ENCODE measurements around the gene RGS9.
"Not testable (repeated sequence)": the region's sequence is repeated elsewhere in the genome, so short reads cannot be mapped to it uniquely, and the experiment has no call there.

RGS9 gene

GRCh38 chr17:65156185-65156834 is 19.1 kb downstream of the RGS9 start:
- DNase-seq, result peak in 1 of 51 donors; percentile 12

GRCh38 chr17:65156835-65157565 is 19.8 kb downstream of the RGS9 start:
- DNase-seq, result no peak

- DNase-seq, result no peak
Observed at GRCh38 chr17:65158041-65158440, 20.9 kb downstream of the RGS9 start.

DNA sequence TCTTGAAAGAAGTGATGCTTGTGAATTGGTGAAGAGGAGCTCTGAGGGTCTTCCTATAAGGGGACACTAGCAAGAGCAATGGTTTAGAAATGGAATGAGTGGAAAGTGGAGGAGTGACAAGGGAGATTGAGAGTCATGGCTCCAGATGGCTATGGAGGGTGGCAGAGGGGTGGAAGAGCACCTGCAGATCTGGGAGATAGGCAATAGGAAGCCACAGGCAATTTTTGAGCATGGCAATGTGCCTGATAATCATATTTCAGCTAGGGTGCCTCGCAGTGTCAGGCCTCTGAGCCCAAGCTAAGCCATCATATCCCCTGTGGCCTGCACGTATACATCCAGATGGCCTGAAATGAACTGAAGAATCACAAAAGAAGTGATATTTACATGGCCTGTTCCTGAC is 21.5 kb downstream of the RGS9 start:
- DNase-seq, result no peak

DNA sequence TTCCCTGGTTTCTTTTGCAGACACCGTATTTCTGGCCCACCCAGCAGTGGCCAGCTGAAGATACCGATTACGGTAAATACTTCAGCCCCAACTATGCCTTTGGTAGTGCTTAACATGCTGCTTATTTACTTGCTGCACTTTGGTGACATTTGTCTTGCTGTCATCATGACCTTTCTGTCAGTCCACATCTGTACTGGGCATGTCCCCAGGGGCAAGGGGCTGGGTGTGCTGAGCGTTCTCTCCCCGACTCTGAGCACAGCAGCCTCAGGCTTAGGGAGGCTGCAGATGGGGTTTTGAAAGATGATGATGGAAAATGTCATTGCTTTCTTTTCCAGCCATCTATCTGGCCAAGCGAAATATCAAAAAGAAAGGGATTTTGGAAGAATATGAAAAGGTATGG is 23.3 kb downstream of the RGS9 start:
- DNase-seq, result no peak

GRCh38 chr17:65163990-65164495 is 26.9 kb downstream of the RGS9 start:
- DNase-seq, result no peak

- no peak for DNase-seq
Observed at GRCh38 chr17:65166787-65167186, 29.6 kb downstream of the RGS9 start.

GRCh38 chr17:65167566-65167965 is 30.4 kb downstream of the RGS9 start:
- DNase-seq, result no peak

GRCh38 chr17:65169691-65170090 is 32.5 kb downstream of the RGS9 start:
- no peak for DNase-seq

DNA sequence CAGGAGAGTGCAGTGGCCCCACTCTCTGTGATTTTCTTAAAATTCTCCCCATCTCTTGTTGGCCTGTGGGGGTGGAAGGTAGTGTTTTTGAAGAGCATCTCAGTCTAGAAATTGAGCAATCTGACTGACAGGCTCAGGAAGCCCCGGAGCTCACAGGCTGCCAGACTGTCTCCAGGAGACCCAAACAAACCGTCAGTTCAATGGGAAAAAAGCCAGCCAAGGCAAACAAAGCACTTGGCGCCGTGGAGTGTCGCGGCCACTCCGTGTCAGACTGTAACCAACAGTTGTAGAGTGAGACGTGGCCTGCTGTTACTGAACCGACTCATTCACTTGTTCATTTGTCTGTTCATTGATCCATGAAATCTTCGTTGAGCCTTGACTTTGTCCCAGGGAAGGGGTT is 33.7 kb downstream of the RGS9 start:
- peak in 14 of 51 donors; percentile 4 to 38 (median 16) for DNase-seq

DNA sequence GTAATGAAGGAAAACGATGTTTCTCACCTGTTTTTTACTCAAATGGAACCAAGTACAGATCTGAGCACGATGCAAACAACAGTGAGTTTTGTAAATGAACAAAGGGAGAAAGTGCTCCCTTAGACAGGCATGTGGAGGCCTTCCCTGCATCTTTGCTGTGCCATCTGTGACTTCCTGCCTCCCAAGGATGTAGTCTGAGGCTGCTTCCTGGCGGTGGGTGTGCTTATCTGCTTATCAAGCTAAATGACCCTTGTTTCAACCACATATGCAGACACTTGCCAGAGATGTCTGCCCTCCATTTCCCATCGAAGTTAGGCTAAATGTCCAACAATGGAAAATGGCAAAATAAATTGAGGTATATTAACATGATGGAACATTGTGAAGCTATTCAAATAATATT is 34.6 kb downstream of the RGS9 start:
- DNase-seq, result no peak

- no peak for DNase-seq
Observed at GRCh38 chr17:65172496-65173136, 35.4 kb downstream of the RGS9 start.

DNA sequence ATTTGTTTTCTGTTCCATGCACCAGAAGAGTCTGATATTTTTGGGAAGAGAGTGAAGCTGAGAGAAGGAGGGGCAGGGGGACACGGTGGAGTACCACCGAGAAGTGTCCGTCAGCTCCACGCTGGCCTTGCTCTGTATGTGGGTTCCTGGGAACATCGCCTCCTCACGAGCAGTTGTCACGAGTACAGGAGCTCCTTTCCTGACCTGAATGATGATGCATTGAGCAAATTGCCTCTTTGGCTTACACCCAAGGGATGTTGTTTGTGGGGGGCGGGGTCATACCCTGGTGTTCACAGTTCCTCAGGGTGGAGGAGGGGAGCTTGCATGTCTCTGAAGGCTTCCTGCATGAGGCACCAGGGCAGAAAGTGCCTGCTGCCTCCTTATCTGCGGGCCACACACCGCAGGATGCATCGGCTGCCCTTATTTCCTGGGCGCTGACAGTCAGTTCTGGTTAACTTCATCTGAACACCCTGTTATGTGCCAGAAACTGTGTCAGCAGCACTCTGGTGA is 36.2 kb downstream of the RGS9 start:
- DNase-seq, result peak in 4 of 51 donors; percentile 7 to 12 (median 9)

- DNase-seq, result no peak
Observed at GRCh38 chr17:65173976-65174683, 37.0 kb downstream of the RGS9 start.

GRCh38 chr17:65174974-65175373 is 37.8 kb downstream of the RGS9 start:
- DNase-seq, result no peak

GRCh38 chr17:65175952-65176351 is 38.8 kb downstream of the RGS9 start:
- DNase-seq, result no peak

- DNase-seq, result no peak
Observed at GRCh38 chr17:65176646-65177409, 39.7 kb downstream of the RGS9 start.

DNA sequence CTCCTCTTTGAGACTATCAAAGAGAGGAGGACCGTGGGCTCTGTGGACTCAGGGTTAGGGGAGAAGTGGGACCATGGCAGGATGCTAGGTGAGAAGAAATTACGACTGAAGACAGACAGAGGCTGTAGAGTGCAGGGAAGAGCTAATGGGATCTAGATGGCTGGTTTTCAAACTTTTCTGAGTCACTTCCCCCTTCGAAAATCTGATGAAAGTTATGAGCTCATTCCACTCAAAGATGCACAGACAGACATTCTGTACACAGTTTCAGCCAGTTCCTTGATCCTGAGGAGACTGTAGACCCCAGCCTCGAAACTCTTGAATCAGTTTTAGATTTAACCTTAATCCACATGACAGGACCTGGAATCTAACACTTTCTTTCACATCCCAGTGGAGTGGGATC is 40.7 kb downstream of the RGS9 start:
- no peak for DNase-seq

- not testable (repeated sequence) for DNase-seq
Observed at GRCh38 chr17:65180276-65180675, 43.1 kb downstream of the RGS9 start.

- DNase-seq, result not testable (repeated sequence)
Observed at GRCh38 chr17:65180752-65181236, 43.6 kb downstream of the RGS9 start.

Data from hypothalamus (tissue), 51 donors.